ENCODE data around the gene LRP1.

LRP1 gene

GRCh38 chr12:57094208-57095160, 33.8 kb upstream of the LRP1 start:
- Histone ChIP-seq H3K4me1 (ENCODE audit: control insufficient read depth, insufficient read depth, low read length, poor library complexity, severe bottlenecking) (peaks cover 21% of the 10 kb centered on the region), H3K36me3 (ENCODE audit: control insufficient read depth, insufficient read depth, low read length) (peaks cover 45% of the 10 kb centered on the region), H3K27me3 (replicated peaks; ENCODE audit: control insufficient read depth, insufficient read depth, low read length, poor library complexity, severe bottlenecking) (no peaks in the 10 kb centered on the region)

DNA sequence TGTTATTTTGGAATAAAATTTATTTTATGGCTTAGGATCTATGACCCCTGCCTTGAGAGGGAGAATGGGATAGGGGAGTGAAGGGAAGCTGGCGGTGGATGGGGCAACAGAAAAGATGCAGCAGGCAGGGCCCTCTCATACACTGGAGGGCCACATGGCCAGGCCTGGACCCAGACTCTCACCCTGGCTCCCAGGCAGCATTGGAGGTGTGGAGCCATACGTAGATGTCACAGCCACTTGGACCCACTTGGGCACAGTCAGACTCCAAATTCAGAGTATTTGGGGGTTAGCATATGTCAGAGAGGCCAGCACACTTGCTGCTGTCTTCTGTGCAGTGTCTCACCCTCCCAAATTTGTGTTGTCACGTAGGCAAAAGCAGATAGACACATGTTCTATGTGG, 32.8 kb upstream of the LRP1 start:
- no peaks in the 10 kb centered on the region for H3K27me3 ChIP-seq (replicated peaks; ENCODE audit: control insufficient read depth, insufficient read depth, low read length, poor library complexity, severe bottlenecking)
- peaks cover 19% of the 10 kb centered on the region for H3K4me1 ChIP-seq (ENCODE audit: control insufficient read depth, insufficient read depth, low read length, poor library complexity, severe bottlenecking)
- H3K36me3 ChIP-seq (ENCODE audit: control insufficient read depth, insufficient read depth, low read length), result peaks cover 51% of the 10 kb centered on the region
- H3K27ac ChIP-seq (ENCODE audit: insufficient read depth, low read length, poor library complexity, severe bottlenecking), result peak overlapping the region; percentile 41
- no peak for DNase-seq
- no peaks in the 10 kb centered on the region for H3K9me3 ChIP-seq (ENCODE audit: control insufficient read depth, low read length)
- no peak overlapping the region for H3K4me3 ChIP-seq (ENCODE audit: insufficient read depth, low read depth, low read length, poor library complexity, severe bottlenecking)

More at GRCh38 chr12:57094208-57095160, 33.8 kb upstream of the LRP1 start:
- Histone ChIP-seq H3K9me3 (ENCODE audit: control insufficient read depth, low read length) (no peaks in the 10 kb centered on the region), H3K4me3 (ENCODE audit: insufficient read depth, low read depth, low read length, poor library complexity, severe bottlenecking) (no peak overlapping the region), H3K27ac (ENCODE audit: insufficient read depth, low read length, poor library complexity, severe bottlenecking) (peak overlapping the region; percentile 58)
- DNase-seq, result no peak

DNA sequence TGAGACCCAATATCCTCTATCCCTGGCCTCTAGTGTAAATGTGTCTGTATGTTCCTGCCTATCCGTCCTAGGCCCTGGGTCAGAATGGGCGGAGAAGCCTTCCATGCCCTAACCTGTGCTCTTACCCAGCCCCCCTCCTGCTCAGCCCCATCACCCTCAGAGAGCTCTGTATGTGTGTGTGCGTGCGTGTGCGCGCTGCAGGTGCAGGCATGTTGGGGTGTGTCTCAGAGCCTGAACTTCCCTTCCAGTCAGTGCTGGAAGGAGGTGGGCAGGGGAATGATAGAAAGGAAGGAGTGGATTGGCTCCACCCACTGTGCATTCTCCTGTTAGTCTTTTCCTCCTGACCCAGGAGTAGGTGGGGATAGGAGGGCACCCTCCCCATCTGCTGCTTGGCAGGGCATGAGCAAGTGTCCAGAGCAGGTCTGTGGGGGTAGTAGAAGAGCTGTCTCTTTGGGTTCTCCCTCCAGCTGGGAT, 32.1 kb upstream of the LRP1 start:
- H3K4me1 ChIP-seq (ENCODE audit: control insufficient read depth, insufficient read depth, low read length, poor library complexity, severe bottlenecking), result peaks cover 16% of the 10 kb centered on the region
- peaks cover 51% of the 10 kb centered on the region for H3K36me3 ChIP-seq (ENCODE audit: control insufficient read depth, insufficient read depth, low read length)
- H3K4me3 ChIP-seq (ENCODE audit: insufficient read depth, low read depth, low read length, poor library complexity, severe bottlenecking), result no peak overlapping the region
- DNase-seq, result no peak
- H3K27me3 ChIP-seq (replicated peaks; ENCODE audit: control insufficient read depth, insufficient read depth, low read length, poor library complexity, severe bottlenecking), result no peaks in the 10 kb centered on the region
- no peaks in the 10 kb centered on the region for H3K9me3 ChIP-seq (ENCODE audit: control insufficient read depth, low read length)
- no peak overlapping the region for H3K27ac ChIP-seq (ENCODE audit: insufficient read depth, low read length, poor library complexity, severe bottlenecking)

DNA sequence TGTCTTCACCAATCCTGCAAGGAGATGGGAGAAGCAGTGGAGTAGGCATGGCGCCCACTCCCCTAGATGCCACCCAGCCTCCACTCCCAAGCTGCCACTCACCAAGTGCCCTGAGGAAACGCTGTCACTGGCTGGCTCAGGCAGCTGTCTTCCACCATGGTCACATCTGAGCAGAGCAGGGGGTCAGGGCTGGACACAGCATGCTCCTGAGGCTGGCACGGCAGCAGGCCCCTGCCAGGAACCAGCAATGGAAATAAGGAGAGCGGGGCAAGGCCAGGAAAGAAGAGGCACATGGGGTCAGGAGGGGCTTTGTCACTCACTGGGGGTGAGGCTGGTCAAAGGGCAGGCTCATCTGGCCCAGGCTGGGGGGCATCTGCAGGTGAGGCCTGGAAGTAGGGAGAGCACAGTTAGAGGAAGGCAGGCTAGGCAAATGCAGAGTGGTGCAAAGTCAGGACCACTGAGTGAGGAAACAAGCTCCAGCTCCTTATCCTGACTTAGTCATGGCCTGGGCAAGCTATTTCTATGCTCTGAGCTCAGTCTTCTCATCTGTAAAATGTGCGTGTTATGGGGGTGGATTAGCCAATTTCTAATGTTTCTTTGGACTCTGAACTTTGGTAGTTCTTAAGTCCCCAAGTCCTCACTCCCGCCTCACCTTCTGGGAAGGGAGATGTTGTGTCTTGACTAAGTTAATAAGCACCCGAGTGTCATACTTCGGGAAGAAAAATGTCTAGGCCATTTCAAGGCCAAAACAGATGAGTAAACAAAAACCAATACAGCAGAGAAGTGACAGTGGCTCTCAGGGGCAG, 31.3 kb upstream of the LRP1 start:
- H3K27me3 ChIP-seq (replicated peaks; ENCODE audit: control insufficient read depth, insufficient read depth, low read length, poor library complexity, severe bottlenecking), result no peaks in the 10 kb centered on the region
- H3K27ac ChIP-seq (ENCODE audit: insufficient read depth, low read length, poor library complexity, severe bottlenecking), result no peak overlapping the region
- no peak for DNase-seq
- peaks cover 49% of the 10 kb centered on the region for H3K36me3 ChIP-seq (ENCODE audit: control insufficient read depth, insufficient read depth, low read length)
- peaks cover 13% of the 10 kb centered on the region for H3K4me1 ChIP-seq (ENCODE audit: control insufficient read depth, insufficient read depth, low read length, poor library complexity, severe bottlenecking)
- H3K4me3 ChIP-seq (ENCODE audit: insufficient read depth, low read depth, low read length, poor library complexity, severe bottlenecking), result no peak overlapping the region
- no peaks in the 10 kb centered on the region for H3K9me3 ChIP-seq (ENCODE audit: control insufficient read depth, low read length)

- H3K4me3 ChIP-seq (ENCODE audit: insufficient read depth, low read depth, low read length, poor library complexity, severe bottlenecking), result no peak overlapping the region
- H3K4me1 ChIP-seq (ENCODE audit: control insufficient read depth, insufficient read depth, low read length, poor library complexity, severe bottlenecking), result peaks cover 12% of the 10 kb centered on the region
- H3K27me3 ChIP-seq (replicated peaks; ENCODE audit: control insufficient read depth, insufficient read depth, low read length, poor library complexity, severe bottlenecking), result no peaks in the 10 kb centered on the region
- H3K27ac ChIP-seq (ENCODE audit: insufficient read depth, low read length, poor library complexity, severe bottlenecking), result no peak overlapping the region
- DNase-seq, result no peak
- H3K9me3 ChIP-seq (ENCODE audit: control insufficient read depth, low read length), result no peaks in the 10 kb centered on the region
- peaks cover 48% of the 10 kb centered on the region for H3K36me3 ChIP-seq (ENCODE audit: control insufficient read depth, insufficient read depth, low read length)
Measured at GRCh38 chr12:57097554-57097835, 30.8 kb upstream of the LRP1 start.

- H3K4me3 ChIP-seq (ENCODE audit: insufficient read depth, low read depth, low read length, poor library complexity, severe bottlenecking), result no peak overlapping the region
- no peak for DNase-seq
- peaks cover 48% of the 10 kb centered on the region for H3K36me3 ChIP-seq (ENCODE audit: control insufficient read depth, insufficient read depth, low read length)
Measured at GRCh38 chr12:57098546-57098945, 29.7 kb upstream of the LRP1 start.

GRCh38 chr12:57099047-57099714, 29.1 kb upstream of the LRP1 start:
- peaks cover 53% of the 10 kb centered on the region for H3K36me3 ChIP-seq (ENCODE audit: control insufficient read depth, insufficient read depth, low read length)

More at GRCh38 chr12:57098546-57098945, 29.7 kb upstream of the LRP1 start:
- no peaks in the 10 kb centered on the region for H3K27me3 ChIP-seq (replicated peaks; ENCODE audit: control insufficient read depth, insufficient read depth, low read length, poor library complexity, severe bottlenecking)
- peak overlapping the region; percentile 44 for H3K27ac ChIP-seq (ENCODE audit: insufficient read depth, low read length, poor library complexity, severe bottlenecking)
- no peaks in the 10 kb centered on the region for H3K9me3 ChIP-seq (ENCODE audit: control insufficient read depth, low read length)
- peaks cover 8% of the 10 kb centered on the region for H3K4me1 ChIP-seq (ENCODE audit: control insufficient read depth, insufficient read depth, low read length, poor library complexity, severe bottlenecking)

GRCh38 chr12:57099766-57100165, 28.5 kb upstream of the LRP1 start:
- no peaks in the 10 kb centered on the region for H3K27me3 ChIP-seq (replicated peaks; ENCODE audit: control insufficient read depth, insufficient read depth, low read length, poor library complexity, severe bottlenecking)
- no peaks in the 10 kb centered on the region for H3K9me3 ChIP-seq (ENCODE audit: control insufficient read depth, low read length)
- DNase-seq, result no peak
- peaks cover 58% of the 10 kb centered on the region for H3K36me3 ChIP-seq (ENCODE audit: control insufficient read depth, insufficient read depth, low read length)
- no peak overlapping the region for H3K27ac ChIP-seq (ENCODE audit: insufficient read depth, low read length, poor library complexity, severe bottlenecking)
- no peaks in the 10 kb centered on the region for H3K4me1 ChIP-seq (ENCODE audit: control insufficient read depth, insufficient read depth, low read length, poor library complexity, severe bottlenecking)
- H3K4me3 ChIP-seq (ENCODE audit: insufficient read depth, low read depth, low read length, poor library complexity, severe bottlenecking), result no peak overlapping the region

More at GRCh38 chr12:57099047-57099714, 29.1 kb upstream of the LRP1 start:
- Histone ChIP-seq H3K9me3 (ENCODE audit: control insufficient read depth, low read length) (no peaks in the 10 kb centered on the region), H3K27ac (ENCODE audit: insufficient read depth, low read length, poor library complexity, severe bottlenecking) (peak overlapping the region; percentile 44), H3K4me1 (ENCODE audit: control insufficient read depth, insufficient read depth, low read length, poor library complexity, severe bottlenecking) (peaks cover 4% of the 10 kb centered on the region), H3K4me3 (ENCODE audit: insufficient read depth, low read depth, low read length, poor library complexity, severe bottlenecking) (no peak overlapping the region), H3K27me3 (replicated peaks; ENCODE audit: control insufficient read depth, insufficient read depth, low read length, poor library complexity, severe bottlenecking) (no peaks in the 10 kb centered on the region)
- DNase-seq, result no peak

DNA sequence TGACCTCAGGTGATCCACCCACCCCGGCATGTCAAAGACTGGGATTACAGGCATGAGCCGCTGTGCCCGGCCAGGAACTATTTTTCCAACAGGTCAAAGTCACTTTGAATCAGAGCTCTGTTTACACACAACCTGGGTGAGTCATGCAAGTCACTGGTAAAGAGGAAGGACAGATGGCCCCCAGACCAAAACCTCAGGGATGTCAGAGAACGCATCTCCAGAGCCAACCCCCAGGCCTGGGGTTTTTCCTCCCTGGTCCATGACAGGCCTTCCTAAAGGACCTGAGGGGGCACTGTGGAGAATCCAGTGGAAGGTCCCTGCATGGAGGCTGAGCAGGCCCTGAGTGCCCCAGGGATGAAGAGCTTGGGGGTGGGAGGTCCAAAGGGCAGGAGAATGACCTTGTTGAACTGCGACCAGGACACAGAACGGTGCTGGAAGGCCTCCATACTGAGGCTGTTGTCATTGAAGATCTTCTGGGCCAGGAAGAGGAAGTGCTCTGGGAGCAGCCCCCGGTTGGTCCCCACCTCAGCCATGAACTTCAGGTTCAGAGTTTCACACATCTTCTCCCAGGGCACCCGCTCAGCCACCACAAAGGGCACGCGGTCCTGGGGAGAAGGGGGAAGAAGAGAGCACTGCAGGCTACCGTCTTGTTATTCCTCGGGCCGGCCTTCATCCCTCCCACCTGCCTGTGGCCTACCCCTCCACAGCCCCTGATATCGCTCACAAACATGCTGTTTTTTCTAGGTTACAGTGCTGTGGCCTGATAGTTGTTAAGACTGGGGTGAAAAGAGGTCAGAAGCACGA, 26.2 kb upstream of the LRP1 start:
- H3K27ac ChIP-seq (ENCODE audit: insufficient read depth, low read length, poor library complexity, severe bottlenecking), result no peak overlapping the region
- H3K36me3 ChIP-seq (ENCODE audit: control insufficient read depth, insufficient read depth, low read length), result peaks cover 62% of the 10 kb centered on the region
- no peak overlapping the region for H3K4me3 ChIP-seq (ENCODE audit: insufficient read depth, low read depth, low read length, poor library complexity, severe bottlenecking)
- no peak for DNase-seq
- H3K4me1 ChIP-seq (ENCODE audit: control insufficient read depth, insufficient read depth, low read length, poor library complexity, severe bottlenecking), result no peaks in the 10 kb centered on the region
- H3K27me3 ChIP-seq (replicated peaks; ENCODE audit: control insufficient read depth, insufficient read depth, low read length, poor library complexity, severe bottlenecking), result no peaks in the 10 kb centered on the region
- no peaks in the 10 kb centered on the region for H3K9me3 ChIP-seq (ENCODE audit: control insufficient read depth, low read length)

Measured in effector memory CD4-positive, alpha-beta T cell (primary cell).